ENCODE data around the gene TRIP6. TPM values are rescaled to one million over a fixed set of nuclear protein-coding genes. Genes with fewer than 3 reads are reported as not detected.

The TRIP6 gene
- total RNA-seq, 4 donors from 2014 or later, result 64.5 to 122 (median 109) TPM

GRCh38 chr7:100891568-100892247, 24.5 kb downstream of the TRIP6 start:
- WGBS, 2 donors, result 73 to 82% methylated on average over 8 of the region's 8 CpGs
- Histone ChIP-seq H3K4me3 (replicated peaks in 1 of 3) (no peak overlapping the region), H3K27ac (peak overlapping the region in 1 of 3 donors; percentile 92)

GRCh38 chr7:100892364-100893317, 25.5 kb downstream of the TRIP6 start:
- WGBS, 2 donors, result 93 to 94% methylated on average over 34 to 37 of the region's 44 CpGs
- TF ChIP-seq POLR2A (IDR thresholded peaks at IDR 0.05) (no peak), CTCF (IDR thresholded peaks at IDR 0.05) (no peak)
- peaks cover 32 to 52% of the 10 kb centered on the region in 2 donors for H3K4me1 ChIP-seq
- peaks cover 7% of the 10 kb centered on the region for H3K27me3 ChIP-seq
- DNase-seq, result no peak
- intact Hi-C loops (cut with DNase I), result loop anchor here (10.0 kb wide), 1 partner anchor 272 kb away; the partner anchor contains the start of gene VGF
- peaks cover 6 to 7% of the 10 kb centered on the region in 2 donors for H3K36me3 ChIP-seq
- H3K27ac ChIP-seq, result no peak overlapping the region
- H3K9me3 ChIP-seq, result no peaks in the 10 kb centered on the region
- no peak overlapping the region for H3K4me3 ChIP-seq (replicated peaks in 1 of 3)

More at GRCh38 chr7:100891568-100892247, 24.5 kb downstream of the TRIP6 start:
- intact Hi-C loops (cut with DNase I), result loop anchor here (10.0 kb wide), 1 partner anchor 273 kb away; the partner anchor contains the start of gene VGF
- Histone ChIP-seq H3K9me3 (no peaks in the 10 kb centered on the region), H3K36me3 (peaks cover 16% of the 10 kb centered on the region in 2 donors), H3K27me3 (peaks cover 7% of the 10 kb centered on the region), H3K4me1 (peaks cover 32 to 47% of the 10 kb centered on the region in 2 donors)
- TF ChIP-seq CTCF (IDR thresholded peaks at IDR 0.05), result no peak
- TF ChIP-seq POLR2A (IDR thresholded peaks at IDR 0.05), result no peak
- DNase-seq, result no peak

- Histone ChIP-seq H3K27ac (no peak overlapping the region), H3K36me3 (no peaks in the 10 kb centered on the region), H3K4me1 (peaks cover 31 to 48% of the 10 kb centered on the region in 2 donors), H3K9me3 (no peaks in the 10 kb centered on the region), H3K27me3 (peaks cover 10% of the 10 kb centered on the region), H3K4me3 (replicated peaks in 1 of 3) (no peak overlapping the region)
- DNase-seq, result no peak
- no peak for TF ChIP-seq POLR2A (IDR thresholded peaks at IDR 0.05)
- no peak for TF ChIP-seq CTCF (IDR thresholded peaks at IDR 0.05)
- intact Hi-C loops (cut with DNase I), result loop anchor here (10.0 kb wide), 1 partner anchor 271 kb away; the partner anchor contains the start of gene VGF
- 94 to 95% methylated on average over 19 to 26 of the region's 32 CpGs for WGBS, 2 donors
These were observed 26.2 kb downstream of the TRIP6 start for GRCh38 chr7:100893318-100893895.

- Histone ChIP-seq H3K4me3 (replicated peaks in 1 of 3) (peak overlapping the region in 1 of 3 donors; percentile 36), H3K27ac (no peak overlapping the region), H3K36me3 (no peaks in the 10 kb centered on the region), H3K4me1 (peaks cover 24 to 41% of the 10 kb centered on the region in 2 donors), H3K27me3 (peaks cover 10% of the 10 kb centered on the region), H3K9me3 (no peaks in the 10 kb centered on the region)
- intact Hi-C loops (cut with DNase I), result loop anchor here (10.0 kb wide), 1 partner anchor 271 kb away; the partner anchor contains the start of gene VGF
- DNase-seq, result no peak
- 55 to 63% methylated on average over 20 to 27 of the region's 40 CpGs for WGBS, 2 donors
- TF ChIP-seq POLR2A (IDR thresholded peaks at IDR 0.05), result no peak
- TF ChIP-seq CTCF (IDR thresholded peaks at IDR 0.05), result no peak
These were observed 26.9 kb downstream of the TRIP6 start for GRCh38 chr7:100893910-100894721.
